Measurements from ENCODE around the gene MB21D2. TPM values are rescaled to one million over a fixed set of nuclear protein-coding genes. Genes with fewer than 3 reads are reported as not detected.

The MB21D2 gene
- total RNA-seq, 2 donors from 2014 or later: 10.1 to 12.3 TPM

- no peak for DNase-seq
- no peak for ATAC-seq
- no peaks in the 10 kb centered on the region for H3K9me3 ChIP-seq (ENCODE audit: control insufficient read depth, low read length, poor library complexity, severe bottlenecking)
- Mint-ChIP-seq H3K27ac (peak overlapping the region; percentile 95), H3K4me3 (peak overlapping the region; percentile 42), H3K4me1 (peaks cover 36% of the 10 kb centered on the region), H3K36me3 (ENCODE audit: low read depth) (no peaks in the 10 kb centered on the region), H3K27me3 (no peaks in the 10 kb centered on the region)
These were observed 20.7 kb downstream of the MB21D2 start for GRCh38 chr3:192897005-192897404.

GRCh38 chr3:192896208-192896607, 21.4 kb downstream of the MB21D2 start:
- no peaks in the 10 kb centered on the region for H3K9me3 ChIP-seq (ENCODE audit: control insufficient read depth, low read length, poor library complexity, severe bottlenecking)
- no peak for ATAC-seq
- H3K4me3 Mint-ChIP-seq: no peak overlapping the region
- no peaks in the 10 kb centered on the region for H3K36me3 Mint-ChIP-seq (ENCODE audit: low read depth)
- peak overlapping the region; percentile 95 for H3K27ac Mint-ChIP-seq
- peaks cover 39% of the 10 kb centered on the region for H3K4me1 Mint-ChIP-seq
- no peaks in the 10 kb centered on the region for H3K27me3 Mint-ChIP-seq
- no peak for DNase-seq

DNA sequence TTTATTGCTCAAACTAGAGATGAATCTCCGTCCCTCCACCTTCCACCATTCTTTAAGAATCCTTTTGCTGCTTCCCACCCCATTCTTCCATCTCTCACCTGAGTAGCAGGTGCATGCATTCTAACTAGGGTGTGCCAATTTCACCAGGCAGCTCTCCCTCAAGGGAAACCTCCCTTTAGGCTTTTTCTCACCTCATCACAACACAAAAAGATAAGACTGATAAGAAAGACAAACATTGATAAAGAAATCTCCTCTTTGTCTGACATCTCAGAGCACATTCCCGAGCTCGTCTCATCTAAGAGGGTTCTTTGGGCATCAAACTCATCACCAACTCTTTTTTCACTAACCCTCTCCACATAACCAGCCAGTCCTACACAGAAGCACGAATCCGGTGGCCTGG, 23.0 kb downstream of the MB21D2 start:
- no peaks in the 10 kb centered on the region for H3K9me3 ChIP-seq (ENCODE audit: control insufficient read depth, low read length, poor library complexity, severe bottlenecking)
- H3K4me3 Mint-ChIP-seq: peak overlapping the region; percentile 71
- peak overlapping the region; percentile 95 for H3K27ac Mint-ChIP-seq
- ATAC-seq: no peak
- no peaks in the 10 kb centered on the region for H3K36me3 Mint-ChIP-seq (ENCODE audit: low read depth)
- peaks cover 40% of the 10 kb centered on the region for H3K4me1 Mint-ChIP-seq
- H3K27me3 Mint-ChIP-seq: no peaks in the 10 kb centered on the region
- DNase-seq: no peak

- H3K4me3 Mint-ChIP-seq: peak overlapping the region; percentile 68
- peak overlapping the region; percentile 95 for H3K27ac Mint-ChIP-seq
These were observed 24.5 kb downstream of the MB21D2 start for GRCh38 chr3:192892981-192893700.

GRCh38 chr3:192890347-192891335, 27.0 kb downstream of the MB21D2 start:
- peaks cover 35% of the 10 kb centered on the region for H3K4me1 Mint-ChIP-seq
- no peaks in the 10 kb centered on the region for H3K9me3 ChIP-seq (ENCODE audit: control insufficient read depth, low read length, poor library complexity, severe bottlenecking)
- peak overlapping the region; percentile 47 for H3K4me3 Mint-ChIP-seq
- H3K27me3 Mint-ChIP-seq: no peaks in the 10 kb centered on the region
- peak overlapping the region; percentile 95 for H3K27ac Mint-ChIP-seq
- no peak for ATAC-seq
- H3K36me3 Mint-ChIP-seq (ENCODE audit: low read depth): no peaks in the 10 kb centered on the region
- no peak for DNase-seq

More at GRCh38 chr3:192892981-192893700, 24.5 kb downstream of the MB21D2 start:
- DNase-seq (peak; percentile 37 to 69 (median 43)), ATAC-seq (peak; percentile 95)
- H3K9me3 ChIP-seq (ENCODE audit: control insufficient read depth, low read length, poor library complexity, severe bottlenecking): no peaks in the 10 kb centered on the region
- H3K4me1 Mint-ChIP-seq: peaks cover 40% of the 10 kb centered on the region
- no peaks in the 10 kb centered on the region for H3K36me3 Mint-ChIP-seq (ENCODE audit: low read depth)
- no peaks in the 10 kb centered on the region for H3K27me3 Mint-ChIP-seq

DNA sequence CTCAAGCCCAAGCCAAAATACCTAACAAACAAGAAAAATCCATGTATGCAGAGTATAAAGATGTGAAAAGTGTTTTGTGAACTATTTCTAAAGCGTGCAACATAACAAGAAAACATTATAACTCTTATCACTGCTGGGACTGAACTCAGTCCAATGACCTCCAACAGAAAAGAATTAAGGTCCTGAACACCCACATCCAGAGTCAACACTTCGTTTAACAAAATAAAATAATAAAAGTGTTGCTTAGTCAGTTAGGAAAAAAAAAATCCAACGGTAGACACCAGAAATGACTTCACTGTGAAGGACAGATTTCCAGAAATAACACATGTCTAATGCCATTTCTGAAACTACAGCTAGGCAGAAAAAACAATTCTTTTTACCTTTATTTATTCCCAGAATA, 28.0 kb downstream of the MB21D2 start:
- ATAC-seq (no peak), DNase-seq (no peak)
- Mint-ChIP-seq H3K4me1 (peaks cover 31% of the 10 kb centered on the region), H3K36me3 (ENCODE audit: low read depth) (no peaks in the 10 kb centered on the region), H3K4me3 (no peak overlapping the region), H3K27ac (peak overlapping the region; percentile 95), H3K27me3 (peaks cover 5% of the 10 kb centered on the region)
- no peaks in the 10 kb centered on the region for H3K9me3 ChIP-seq (ENCODE audit: control insufficient read depth, low read length, poor library complexity, severe bottlenecking)

- H3K9me3 ChIP-seq (ENCODE audit: control insufficient read depth, low read length, poor library complexity, severe bottlenecking): no peaks in the 10 kb centered on the region
- H3K36me3 Mint-ChIP-seq (ENCODE audit: low read depth): no peaks in the 10 kb centered on the region
- ATAC-seq (no peak), DNase-seq (no peak)
- H3K27me3 Mint-ChIP-seq: peaks cover 5% of the 10 kb centered on the region
- H3K4me3 Mint-ChIP-seq: no peak overlapping the region
- H3K27ac Mint-ChIP-seq: peak overlapping the region; percentile 95
- peaks cover 26% of the 10 kb centered on the region for H3K4me1 Mint-ChIP-seq
These were observed 29.5 kb downstream of the MB21D2 start for GRCh38 chr3:192888190-192888589.

DNA sequence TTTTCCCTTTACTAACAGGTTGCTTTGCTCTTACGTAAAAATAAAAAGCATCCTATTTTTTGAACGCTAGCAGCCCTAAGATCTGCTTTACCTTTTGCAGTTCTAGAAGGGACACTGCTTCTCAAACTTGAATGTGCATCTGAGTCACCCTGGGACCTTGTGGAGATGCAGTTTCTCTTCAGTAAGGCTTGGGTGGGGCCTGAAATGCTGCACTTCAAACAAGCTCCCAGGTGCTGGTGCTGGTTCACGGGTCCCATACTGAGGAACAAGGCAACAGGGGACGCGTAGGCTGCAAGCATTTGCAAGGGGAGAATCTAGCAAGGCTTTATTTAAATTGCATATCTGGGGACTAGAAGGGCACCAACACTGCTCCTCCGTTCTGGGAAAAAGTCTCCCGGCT, 30.0 kb downstream of the MB21D2 start:
- ATAC-seq (peak; percentile 65), DNase-seq (no peak)
- Mint-ChIP-seq H3K27me3 (peaks cover 5% of the 10 kb centered on the region), H3K27ac (peak overlapping the region; percentile 95), H3K4me3 (no peak overlapping the region), H3K4me1 (peaks cover 26% of the 10 kb centered on the region), H3K36me3 (ENCODE audit: low read depth) (no peaks in the 10 kb centered on the region)
- H3K9me3 ChIP-seq (ENCODE audit: control insufficient read depth, low read length, poor library complexity, severe bottlenecking): no peaks in the 10 kb centered on the region

DNA sequence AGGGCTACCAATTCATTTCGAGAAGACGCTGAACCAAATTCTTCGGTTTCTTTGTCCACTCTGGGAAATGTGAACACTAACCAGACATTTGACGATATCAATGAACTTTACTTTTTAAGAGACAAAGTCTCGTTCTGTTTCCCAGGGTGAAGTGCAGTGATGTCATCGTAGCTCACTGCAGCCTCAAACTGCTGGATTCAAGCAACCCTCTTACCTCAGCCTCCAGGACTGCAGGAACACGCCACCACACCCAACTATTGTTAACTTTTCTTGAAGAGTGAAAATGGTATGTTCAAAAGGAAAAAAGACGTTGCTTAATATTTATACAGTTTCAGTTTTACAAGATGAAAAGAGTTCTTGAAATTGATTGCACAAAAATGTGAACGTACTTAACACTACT, 30.6 kb downstream of the MB21D2 start:
- Mint-ChIP-seq H3K27ac (peak overlapping the region; percentile 95), H3K4me3 (peak overlapping the region; percentile 56), H3K4me1 (peaks cover 26% of the 10 kb centered on the region), H3K27me3 (peaks cover 5% of the 10 kb centered on the region), H3K36me3 (ENCODE audit: low read depth) (no peaks in the 10 kb centered on the region)
- DNase-seq (no peak), ATAC-seq (peak; percentile 45)
- H3K9me3 ChIP-seq (ENCODE audit: control insufficient read depth, low read length, poor library complexity, severe bottlenecking): no peaks in the 10 kb centered on the region

DNA sequence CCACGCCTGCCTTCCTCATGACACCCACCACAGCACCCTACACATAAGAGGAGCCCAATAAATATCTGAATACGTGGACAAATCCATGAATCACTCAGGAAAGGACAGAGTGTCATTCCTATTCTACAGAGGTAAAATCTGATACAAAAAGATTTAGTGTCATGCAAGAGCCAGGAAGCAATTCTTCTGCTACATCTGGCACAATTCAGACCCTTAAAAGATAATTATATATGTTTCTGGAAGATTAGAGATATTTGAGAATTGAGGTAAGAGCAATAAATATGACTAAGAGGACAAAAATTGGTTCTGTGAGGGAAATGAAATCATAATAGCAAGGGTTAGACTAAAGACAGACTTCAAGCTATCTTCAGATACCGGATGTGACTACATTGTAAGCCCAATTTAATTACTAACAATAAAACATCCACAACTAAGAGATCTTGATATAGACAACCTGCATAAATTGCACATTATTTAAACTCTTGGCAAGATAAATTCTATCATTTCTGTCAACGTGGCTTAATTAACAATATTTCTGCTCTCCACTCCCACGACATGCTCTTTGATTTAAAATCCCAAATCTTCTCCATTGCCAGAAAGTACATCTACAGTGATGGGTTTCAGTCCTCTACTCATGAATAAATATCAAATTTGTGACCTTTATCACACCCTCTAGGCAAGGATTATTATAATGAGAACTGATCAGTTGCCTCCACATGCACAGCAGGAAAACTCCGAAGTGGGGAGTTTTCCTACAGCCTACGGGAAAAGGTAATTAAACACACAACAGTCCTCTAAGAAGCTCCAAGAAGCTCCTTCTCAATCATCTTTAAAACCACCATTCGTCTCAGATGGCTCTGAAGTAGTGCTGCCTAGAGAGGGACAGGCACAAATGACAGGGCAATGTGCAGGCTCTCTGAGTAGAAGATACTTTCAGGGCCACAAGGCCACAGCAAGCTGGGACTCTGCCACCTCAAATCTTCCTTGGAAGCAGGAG, 32.6 kb downstream of the MB21D2 start:
- Mint-ChIP-seq H3K4me3 (no peak overlapping the region), H3K36me3 (ENCODE audit: low read depth) (no peaks in the 10 kb centered on the region), H3K27me3 (peaks cover 5% of the 10 kb centered on the region), H3K4me1 (peaks cover 21% of the 10 kb centered on the region), H3K27ac (no peak overlapping the region)
- no peaks in the 10 kb centered on the region for H3K9me3 ChIP-seq (ENCODE audit: control insufficient read depth, low read length, poor library complexity, severe bottlenecking)
- DNase-seq (no peak), ATAC-seq (no peak)

DNA sequence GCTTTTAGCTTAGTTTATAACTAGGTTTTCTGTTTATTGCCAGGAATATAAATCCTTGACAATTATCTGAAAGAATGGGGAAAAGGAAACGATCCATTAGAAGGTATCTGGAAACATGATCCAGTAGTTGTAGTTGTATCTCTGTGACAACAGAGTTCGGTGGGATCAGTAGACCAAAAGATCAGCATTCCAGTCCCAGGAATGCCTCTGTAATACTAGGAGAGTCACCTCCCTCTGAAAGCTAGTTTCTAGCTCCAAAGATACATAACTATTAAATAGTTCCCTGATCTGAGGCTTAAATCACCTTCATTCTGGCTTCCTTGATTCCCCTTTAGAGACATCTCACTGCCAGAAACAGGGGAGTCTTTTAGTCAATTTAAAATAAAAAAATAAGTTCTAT, 34.1 kb downstream of the MB21D2 start:
- Mint-ChIP-seq H3K4me3 (no peak overlapping the region), H3K27me3 (peaks cover 5% of the 10 kb centered on the region), H3K36me3 (ENCODE audit: low read depth) (no peaks in the 10 kb centered on the region), H3K4me1 (peaks cover 14% of the 10 kb centered on the region), H3K27ac (no peak overlapping the region)
- no peak for DNase-seq
- no peak for ATAC-seq
- no peaks in the 10 kb centered on the region for H3K9me3 ChIP-seq (ENCODE audit: control insufficient read depth, low read length, poor library complexity, severe bottlenecking)

DNA sequence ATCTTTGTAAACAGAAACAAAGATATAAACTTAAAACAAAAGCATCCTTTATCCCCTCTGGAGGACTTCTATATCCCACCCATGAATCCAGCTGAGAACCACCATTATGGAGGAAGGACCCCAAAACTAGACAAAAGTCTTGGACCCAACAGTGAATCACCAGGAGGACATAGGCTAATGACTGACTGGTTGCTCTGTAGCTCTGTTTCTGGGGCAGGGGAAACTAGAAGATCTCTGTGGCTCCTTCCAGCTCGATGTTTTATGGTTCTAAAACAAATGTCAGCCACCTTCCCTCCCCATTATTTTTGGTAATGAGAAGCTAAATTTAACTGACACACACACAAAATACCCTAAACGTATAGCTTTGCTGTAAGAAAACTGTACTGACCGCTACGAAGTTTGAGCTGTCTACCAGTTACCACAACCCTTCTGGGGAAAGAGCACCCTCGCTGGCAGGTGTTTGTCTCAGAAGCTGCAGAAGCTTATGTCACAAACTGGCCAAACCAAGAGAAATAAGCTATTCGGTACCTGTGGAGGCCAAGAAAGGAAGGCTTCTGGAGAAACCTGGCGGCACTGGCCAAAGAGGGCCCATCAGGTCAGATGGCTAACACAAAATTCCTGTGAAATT, 36.4 kb downstream of the MB21D2 start:
- DNase-seq (no peak), ATAC-seq (no peak)
- Mint-ChIP-seq H3K27me3 (peaks cover 5% of the 10 kb centered on the region), H3K36me3 (ENCODE audit: low read depth) (no peaks in the 10 kb centered on the region), H3K27ac (no peak overlapping the region), H3K4me3 (no peak overlapping the region), H3K4me1 (peaks cover 6% of the 10 kb centered on the region)
- no peaks in the 10 kb centered on the region for H3K9me3 ChIP-seq (ENCODE audit: control insufficient read depth, low read length, poor library complexity, severe bottlenecking)
